KG1 (cell line): ENCODE measurements around the gene FGD4.
"Not testable (repeated sequence)": the region's sequence is repeated elsewhere in the genome, so short reads cannot be mapped to it uniquely, and the experiment has no call there.

ENCODE experiments used
- DNase-seq: peaks from one replicate; lab custom pipeline; 2025; lab: John Stamatoyannopoulos, UW

The FGD4 gene

DNA sequence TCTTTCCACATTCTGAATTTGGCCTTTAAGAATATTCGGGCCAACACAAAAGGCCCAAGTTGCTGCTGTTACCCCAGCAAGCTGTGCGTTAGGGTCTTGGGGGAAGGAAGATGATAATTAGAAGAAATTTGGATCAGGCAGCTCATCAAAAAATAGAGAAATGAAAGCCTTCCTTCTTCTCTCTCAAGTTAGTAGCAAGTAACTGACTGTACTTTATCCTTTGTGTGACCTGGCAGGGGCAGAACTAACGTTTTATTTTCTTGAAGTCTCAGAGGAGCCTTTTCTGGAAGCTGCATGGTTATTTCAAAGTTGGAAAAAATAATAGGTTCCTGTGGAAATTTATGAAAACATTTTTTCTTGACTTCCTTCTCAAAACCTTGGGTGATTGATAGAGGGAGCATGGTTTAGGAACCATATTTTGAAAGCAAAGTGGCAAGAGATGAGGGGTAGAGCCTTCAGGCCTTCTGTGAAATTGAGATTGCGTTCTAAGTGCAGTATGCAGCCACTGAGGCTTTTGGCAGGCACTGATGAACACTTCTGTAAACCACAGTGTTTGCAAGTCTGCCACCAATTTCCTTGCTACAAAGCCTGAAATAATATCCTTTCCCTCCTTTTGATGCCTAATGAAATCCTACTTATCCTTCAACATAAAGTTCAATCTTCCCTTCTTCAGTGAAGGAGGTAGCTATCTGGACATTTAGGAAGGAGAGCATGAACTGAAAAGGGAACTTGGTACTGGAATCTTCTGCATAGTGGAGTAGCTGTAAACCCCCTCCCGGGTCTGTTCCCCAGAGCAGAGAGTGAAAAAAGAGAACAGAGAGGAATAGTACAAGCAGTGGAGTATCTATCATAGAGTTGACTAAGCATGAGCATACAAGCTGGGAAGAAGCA, 123.2 kb downstream of the FGD4 start:
- DNase-seq = peak; percentile 56

DNA sequence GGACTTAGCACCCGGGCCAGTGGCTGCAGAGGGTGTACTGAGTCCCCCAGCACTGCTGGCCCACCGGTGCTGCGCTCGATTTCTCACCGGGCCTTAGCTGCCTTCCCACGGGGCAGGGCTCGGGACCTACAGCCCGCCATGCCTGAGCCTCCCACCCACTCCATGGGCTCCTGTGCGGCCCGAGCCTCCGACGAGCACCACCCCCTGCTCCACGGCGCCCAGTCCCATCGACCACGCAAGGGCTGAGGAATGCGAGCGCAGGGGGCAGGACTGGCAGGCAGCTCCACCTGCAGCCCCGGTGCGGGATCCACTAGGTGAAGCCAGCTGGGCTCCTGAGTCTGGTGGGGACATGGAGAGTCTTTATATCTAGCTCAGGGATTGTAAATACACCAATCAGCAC, 126.4 kb downstream of the FGD4 start:
- DNase-seq = not testable (repeated sequence)

DNA sequence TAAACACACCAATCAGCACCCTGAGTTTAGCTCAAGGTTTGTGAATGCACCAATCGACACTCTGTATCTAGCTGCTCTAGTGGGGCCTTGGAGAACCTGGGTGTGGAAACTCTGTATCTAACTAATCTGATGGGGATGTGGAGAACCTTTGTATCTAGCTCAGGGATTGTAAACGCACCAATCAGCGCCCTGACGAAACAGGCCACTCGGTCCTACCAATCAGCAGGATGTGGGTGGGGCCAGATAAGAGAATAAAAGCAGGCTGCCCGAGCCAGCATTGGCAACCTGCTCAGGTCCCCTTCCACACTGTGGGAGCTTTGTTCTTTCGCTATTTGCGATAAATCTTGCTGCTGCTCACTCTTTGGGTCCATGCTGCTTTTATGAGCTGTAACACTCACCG, 127.0 kb downstream of the FGD4 start:
- not testable (repeated sequence) for DNase-seq

DNA sequence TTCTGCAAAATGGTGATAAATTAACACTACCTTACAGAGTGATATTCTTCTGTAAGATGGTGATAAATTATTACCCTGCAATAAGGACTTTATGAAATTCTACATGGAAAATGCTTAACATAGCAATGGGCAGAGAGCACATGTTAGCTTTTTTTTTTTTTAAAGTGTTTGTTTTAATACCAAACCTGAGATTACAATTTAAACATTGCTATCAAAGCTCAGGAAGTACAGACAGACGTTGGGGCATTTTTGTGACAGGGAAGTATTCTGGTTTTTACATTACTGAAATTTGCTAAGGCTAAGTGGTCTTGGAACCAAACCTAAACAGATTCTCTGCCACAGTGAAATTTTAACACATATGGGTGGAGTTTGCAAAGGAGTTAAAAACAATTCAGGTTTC, 133.1 kb downstream of the FGD4 start:
- no peak for DNase-seq

DNA sequence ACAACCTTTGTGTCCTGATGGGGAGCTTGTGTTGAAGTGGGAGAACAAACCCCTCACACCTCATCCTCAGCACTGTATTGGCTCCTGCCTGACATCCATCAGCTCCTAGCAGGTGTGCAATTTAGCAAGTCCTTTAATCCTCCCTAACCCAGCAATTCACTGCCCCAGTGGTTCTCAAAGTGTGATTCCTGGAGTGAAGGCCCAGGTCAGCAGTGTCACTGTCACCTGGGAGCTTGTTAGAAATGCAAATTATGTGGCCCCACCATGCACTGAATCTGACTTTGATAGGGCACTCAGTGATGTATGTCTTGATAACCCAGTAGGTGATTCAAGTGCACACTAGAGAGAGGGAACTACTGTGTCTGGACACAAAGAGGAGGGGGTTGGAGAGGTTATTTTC, 133.6 kb downstream of the FGD4 start:
- DNase-seq = no peak

DNA sequence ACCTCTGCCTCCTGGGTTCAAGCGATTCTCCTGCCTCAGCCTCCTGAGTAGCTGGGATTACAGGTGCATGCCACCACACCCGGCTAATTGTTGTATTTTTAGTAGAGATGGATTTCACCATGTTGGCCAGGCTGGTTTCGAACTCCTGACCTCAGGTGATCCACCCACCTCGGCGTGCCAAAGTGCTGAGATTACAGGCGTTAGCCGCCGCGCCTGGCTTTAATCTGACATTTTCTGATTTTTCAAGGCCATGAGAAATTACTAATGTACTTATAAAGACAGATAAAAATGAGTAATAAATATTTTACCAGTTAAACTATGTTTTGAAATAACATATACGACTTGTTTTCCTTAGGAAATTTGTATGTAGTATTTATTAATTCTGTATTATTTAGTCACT, 134.1 kb downstream of the FGD4 start:
- not testable (repeated sequence) for DNase-seq

DNA sequence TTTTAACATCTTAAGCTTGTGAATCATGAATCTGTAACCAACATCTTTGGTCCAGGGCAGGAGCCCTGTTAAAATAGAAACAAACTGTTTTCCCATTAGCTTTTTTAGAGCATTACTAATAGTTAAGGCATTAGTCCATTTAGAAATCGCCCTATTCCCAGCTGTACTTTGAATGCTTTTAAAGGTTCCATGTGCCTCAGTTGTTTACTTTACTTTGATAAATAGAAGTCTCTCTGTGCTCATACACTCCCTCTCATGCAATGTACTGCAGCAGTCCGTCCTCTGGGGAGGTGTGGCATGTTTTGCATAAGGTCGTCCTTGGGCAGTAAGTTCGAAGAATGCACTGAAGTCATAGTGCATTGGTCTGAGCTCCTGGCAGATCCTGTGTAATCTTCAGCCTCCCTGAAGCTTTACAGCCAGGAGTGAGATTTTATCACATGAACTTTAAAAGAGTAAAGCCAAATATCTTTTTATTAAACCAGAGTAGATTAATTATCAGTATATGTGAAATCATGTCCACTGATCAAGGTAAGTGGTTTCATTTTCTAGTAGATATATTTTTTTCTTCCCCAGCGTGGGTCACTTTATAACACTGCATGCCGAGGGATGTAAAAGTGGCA, 134.7 kb downstream of the FGD4 start:
- DNase-seq = no peak

DNA sequence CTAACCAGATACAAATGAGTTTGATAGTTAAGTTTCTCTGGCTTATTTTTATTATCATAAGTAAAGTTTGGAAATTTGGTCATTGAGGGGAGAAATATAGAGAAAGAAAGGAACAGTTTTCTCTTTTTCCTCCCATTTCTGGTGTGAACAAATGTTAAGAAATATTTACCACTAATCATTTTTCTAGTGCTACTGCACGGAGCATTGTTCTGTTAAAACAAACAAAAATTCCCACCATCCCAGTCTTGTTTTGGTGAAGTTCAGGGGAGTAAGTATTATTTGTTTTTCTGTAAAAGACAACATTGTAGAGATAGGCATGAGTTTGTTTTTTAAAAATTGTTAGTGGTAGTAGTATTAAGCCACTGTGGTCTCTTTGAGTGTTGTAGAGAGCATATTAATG, 135.3 kb downstream of the FGD4 start:
- no peak for DNase-seq

DNA sequence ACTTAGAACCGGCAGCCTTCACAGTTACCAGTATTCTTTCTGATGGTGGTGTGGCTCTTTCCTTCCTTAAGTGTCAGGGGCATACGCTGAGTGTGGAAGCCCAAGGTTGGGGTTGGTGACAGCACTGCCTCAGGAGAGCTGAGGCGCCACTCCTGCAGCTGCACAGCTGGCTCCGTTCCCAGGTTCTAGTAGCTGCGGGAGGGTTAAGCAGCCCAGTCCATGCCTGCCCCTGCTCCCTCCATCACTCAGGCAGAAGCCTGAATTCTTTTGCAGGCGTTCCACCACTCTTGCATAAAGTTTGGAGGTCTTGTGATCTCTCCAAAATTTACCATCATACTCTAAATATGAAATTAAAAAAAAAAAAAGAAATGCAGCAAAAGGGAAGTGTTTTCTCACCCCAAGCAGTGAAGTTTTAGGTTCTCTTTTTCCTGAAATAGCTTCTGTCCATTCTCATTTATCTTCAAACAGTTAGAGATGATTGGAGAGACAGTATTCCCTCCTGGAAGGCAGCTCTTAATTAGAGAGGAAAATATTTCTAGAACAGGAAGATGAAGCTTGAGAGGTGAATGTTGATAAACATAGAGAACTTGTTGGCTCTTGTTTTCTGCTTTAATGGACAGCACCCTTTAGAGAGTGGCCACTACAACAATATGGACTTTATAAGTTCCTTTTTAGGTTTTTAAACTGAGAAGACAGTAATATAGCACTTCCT, 136.1 kb downstream of the FGD4 start:
- peak; percentile 54 for DNase-seq

DNA sequence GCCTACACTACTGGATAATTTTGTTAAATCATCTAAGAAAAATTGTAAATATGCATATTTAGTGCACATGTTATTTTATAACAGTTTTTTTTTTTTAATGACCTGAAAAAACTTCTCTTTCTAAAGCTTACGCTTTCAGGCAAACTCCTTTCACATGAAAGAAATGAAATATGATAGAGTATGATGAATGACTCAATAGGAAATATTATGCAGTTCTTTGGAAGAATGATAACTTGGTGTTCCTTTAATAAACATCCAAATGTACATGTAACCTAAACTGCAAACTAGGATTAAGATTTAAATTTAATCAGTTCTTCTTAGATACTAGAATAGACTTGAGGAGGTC, 136.6 kb downstream of the FGD4 start:
- no peak for DNase-seq

DNA sequence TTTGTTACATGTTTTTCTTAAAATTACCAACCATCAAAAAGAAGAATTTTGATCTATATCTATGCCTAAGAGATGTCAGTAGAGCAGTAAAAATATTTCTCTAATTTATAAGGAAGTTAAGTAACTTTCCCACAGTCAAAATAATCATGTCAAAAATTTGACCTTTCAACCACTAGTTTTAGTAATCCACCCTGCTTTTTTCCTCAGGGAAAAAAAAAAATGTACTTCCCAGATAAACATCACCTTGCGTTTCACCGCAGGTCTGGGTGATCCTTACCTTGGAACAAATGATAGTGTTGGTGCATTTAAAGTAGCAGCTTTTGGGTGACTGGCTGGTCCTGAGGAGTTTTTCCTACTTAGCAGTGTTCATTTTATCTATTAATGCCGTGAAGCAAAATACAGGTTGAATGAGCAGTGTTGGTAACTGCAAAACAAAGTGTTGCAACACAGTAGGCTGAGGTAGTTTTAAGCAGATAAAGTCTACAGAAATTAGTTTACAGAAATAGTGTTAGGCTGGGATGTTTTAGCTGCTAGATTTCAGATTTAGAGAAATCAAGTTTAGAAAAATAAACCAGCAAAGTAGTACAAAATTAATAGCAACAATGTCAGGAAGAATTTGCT, 142.5 kb downstream of the FGD4 start:
- DNase-seq = no peak

DNA sequence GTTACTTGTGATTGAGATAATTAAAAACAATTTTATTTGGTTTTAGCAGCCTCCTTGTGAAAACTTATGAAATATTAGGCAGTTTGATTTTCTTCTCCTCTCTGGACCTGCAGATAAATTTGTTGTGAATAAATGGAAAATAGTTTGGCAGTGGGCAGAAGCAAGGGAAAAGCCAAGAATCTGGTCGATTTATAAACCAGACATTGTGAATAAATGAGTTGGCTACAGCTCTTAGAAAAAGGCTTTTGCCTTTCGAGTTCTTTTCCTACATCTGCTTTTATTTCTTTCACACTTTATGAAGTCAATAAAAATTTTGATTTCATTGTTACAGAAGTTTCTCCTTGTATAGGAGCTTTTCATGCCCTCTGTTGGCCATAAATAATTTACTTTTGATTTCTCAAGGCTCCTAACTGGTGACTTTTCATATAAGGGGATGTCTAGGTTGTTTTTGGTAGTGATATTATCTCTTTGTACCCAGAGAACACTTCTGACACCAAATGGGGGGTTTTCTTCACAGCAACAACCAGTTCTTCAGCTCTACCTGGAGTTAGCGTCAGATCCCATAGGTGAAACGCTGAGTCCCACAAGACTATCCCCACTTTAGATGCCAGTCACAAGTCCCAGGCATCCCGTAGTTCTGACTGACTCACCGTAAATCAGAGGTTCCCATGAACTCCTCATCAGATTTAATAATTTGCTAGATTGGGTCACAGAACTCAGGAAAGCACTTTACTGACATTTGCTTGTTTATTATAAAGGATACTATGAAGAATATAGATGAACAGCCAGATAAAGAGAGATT, 143.3 kb downstream of the FGD4 start:
- DNase-seq = no peak

DNA sequence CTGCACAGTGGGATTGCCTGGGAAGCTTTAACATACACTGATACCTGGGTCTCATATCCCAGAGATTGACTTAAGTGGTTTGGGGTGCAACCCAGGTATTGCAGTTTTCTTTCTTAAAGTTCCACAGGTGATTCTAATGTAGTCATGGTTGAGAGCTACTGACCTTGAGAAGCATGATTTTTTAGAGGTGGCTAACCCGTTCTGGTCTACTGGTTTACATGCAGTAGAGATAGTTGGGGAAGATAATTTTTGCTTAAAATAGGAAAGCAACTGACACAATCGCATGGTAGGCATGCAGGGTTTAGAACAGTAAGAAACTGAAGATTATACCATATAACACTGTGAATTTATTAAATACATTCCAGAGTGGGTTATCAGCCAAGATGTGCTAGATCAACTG, 145.5 kb downstream of the FGD4 start:
- DNase-seq = no peak

DNA sequence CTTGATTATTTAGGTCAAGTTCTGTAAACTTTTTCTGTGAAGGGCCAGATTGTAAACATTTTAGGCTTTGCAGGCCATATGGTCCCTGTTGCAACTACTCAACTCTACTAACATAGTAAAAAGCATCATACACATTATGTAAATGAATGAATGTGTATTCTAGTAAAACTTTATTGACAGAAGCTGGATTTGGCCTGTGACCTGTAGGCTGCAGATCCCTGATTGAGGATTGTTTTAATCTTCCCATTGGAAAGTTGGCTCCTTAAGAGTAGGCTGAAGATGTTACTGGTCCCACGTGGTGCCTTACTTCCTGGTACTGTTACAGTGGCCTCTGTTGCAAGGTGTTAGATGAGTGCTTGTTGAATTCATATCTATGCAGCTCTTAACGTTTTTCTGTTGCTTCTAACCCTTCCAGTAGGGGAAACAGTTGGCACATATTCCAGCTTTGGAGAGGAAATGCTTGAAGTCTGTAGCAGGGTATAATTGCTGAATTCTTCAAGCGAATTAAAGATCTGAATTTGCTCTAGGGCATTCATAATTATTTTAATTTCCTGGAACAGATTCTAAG, 146.1 kb downstream of the FGD4 start:
- no peak for DNase-seq

DNA sequence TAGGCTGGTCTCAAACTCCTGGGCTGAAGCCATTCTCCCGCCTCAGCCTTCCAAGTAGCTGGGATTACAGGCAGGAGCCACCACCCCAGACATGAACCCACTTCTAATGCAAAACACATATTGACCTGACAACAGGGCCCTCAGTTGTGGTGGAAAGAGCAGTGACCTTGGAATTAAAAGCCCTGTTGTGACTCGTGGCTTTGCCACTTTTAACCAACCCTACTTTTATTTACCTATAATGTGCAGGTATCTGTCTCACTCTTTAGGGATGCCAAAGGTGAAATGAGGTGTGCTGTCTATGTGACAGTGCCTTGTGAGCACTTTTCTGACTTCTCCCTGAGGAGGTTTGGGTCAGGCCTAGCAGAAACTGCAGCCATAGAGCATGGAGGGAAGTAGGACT, 146.9 kb downstream of the FGD4 start:
- DNase-seq = no peak

DNA sequence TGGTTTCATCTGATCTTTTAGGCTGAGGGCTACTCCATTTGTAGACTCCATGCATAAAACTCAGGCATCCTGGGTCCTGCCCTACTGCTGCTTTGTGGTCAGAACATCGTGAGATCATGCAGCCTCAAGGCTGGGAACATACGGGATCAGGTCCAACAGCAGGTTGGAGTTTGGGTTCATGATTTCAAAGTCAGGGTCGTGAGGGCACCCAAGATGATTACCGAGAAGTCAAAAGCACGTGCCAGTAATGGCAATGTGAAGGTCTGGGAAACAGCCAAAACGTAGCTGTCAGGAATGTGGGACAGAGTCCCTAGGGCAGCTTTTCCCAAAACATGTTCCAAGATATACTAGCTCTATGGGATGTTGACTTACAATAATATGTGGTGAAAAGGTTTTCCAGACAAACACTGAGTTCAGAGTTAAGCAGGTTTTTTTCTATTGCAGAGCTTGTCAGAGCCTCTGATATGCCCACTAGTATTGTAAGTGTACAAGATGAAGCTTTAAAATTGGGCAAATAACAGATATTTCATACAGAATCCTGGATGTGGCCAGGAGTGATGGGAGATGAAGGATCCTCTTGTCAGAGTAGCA, 149.4 kb downstream of the FGD4 start:
- no peak for DNase-seq

DNA sequence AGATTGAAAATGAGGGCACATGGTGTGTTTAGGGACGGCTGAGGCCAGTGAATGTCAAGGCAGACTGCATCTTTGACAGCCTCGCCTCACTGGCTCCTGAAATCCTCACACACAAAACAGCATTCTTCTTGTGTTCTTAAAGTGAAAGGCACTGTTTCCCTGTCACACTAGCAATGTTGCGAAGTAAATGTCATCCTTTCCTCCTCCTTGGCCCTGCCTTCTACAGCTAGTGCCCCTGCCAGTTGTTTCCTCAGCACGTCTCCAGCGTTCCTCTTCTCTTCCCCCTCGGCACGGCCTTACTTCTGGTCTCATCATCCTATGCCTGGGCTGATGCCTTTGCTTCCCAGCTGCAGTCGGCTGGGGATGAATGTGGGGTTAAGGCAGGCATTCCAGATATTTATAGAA, 150.3 kb downstream of the FGD4 start:
- DNase-seq = no peak

DNA sequence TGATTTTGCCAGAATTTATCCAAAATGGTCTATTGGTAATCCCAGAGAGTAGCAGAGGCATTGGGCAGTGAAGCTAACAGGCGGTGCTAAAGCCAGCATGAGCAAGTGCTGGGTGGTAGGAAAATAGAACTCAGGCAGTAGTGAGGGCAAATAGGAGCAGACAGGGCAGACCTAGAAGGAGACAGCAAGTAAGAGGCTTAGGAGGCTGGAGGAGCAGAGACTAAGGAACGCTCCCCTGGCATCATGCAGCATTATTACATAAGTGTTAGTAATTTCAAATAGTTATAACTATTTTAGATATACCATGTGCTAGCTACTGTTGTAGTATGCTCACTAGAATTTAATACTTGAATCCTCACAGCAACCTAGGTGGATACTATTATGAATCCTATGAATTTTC, 151.7 kb downstream of the FGD4 start:
- DNase-seq = no peak

DNA sequence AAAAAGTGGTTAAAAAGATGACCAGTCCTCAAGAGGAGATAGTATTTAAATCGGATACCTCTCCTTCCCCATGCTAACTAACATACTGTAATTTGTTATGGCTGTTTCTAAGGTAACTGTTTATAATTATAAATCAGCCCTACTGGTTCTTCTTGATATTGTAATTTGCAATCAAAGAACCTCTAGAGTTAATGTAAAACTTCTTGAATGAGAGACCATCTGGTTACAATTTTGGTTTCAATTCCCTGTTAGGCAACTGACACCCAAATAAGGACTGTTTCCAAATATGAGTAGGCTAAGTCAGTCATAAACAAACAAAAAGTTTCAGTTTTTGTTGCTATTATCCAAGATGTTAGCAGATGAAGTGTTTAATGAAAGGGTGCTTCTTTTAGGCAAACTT, 159.5 kb downstream of the FGD4 start:
- DNase-seq = no peak

DNA sequence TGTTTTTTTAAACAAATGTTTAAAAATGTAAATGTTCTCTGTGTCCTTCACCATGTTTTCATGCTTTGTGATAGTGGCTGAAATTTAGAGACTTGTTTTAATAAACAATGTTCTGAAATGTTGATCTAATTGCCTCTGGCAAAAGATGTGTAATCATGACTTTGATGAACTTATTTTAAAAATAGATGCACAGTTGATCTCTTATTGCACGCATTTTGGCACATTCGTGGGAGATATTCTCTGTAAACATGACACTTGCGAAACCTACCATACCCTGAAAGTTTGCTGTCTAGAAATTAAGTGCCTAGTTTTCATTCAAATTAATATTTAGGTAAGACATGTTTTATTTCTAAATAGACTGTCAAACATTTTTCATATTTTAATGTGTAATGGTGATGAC, 160.1 kb downstream of the FGD4 start:
- DNase-seq = no peak

DNA sequence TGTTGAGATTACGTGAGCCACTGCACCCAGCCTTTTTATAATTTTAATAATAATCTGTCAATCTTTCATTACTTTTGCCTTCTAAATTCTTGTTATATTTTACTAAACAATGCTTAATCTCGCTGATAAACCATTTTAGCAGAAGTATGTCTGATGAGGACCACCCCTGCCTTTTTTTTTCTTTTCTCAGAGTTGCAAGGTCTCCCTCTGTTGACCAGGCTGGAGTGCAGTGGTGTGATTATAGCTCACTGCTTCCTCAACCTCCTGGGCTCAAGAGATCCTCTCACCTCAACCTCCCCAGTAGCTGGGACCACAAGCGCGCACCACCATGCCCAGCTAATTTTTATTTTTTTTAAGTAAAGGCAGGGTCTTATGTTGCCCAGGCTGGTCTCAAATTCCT, 161.2 kb downstream of the FGD4 start:
- no peak for DNase-seq
